Measurements from ENCODE around the gene FOCAD. TPM values are rescaled to one million over a fixed set of nuclear protein-coding genes. Genes with fewer than 3 reads are reported as not detected.

FOCAD gene
- total RNA-seq, 1 donor from 2014 or later, result 57.2 TPM

DNA sequence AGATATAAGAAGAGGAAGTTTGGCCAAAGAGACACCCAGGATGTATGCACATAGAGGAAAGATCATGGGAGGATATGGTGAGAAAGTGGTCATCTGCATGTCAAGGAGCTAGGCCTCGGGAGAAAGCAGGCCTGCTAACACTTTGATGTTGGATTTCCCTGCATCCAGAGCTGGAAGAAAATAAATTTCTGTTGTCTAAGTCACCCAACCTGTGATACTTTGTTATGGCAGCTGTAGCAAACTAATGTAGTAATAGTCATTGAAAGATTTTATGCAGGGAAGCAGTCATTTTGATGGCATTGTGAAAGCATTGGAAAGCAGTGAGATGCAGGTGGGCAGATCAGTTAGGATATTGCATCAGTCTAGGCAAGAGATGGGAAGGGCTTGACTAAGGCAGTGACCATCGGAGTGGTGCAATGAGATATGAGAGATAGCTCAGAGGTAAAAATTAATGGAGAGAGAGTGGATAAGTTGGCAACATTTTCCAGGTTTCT lies 24.5 kb upstream of the FOCAD start:
- DNase-seq (ENCODE audit: low spot score), result no peak
- Mint-ChIP-seq H3K4me3 (ENCODE audit: unreplicated experiment) (no peak overlapping the region), H3K36me3 (ENCODE audit: low read depth, unreplicated experiment) (peaks cover 5% of the 10 kb centered on the region), H3K27ac (ENCODE audit: unreplicated experiment) (no peak overlapping the region), H3K27me3 (ENCODE audit: unreplicated experiment) (peaks cover 4% of the 10 kb centered on the region), H3K9me3 (ENCODE audit: unreplicated experiment) (no peaks in the 10 kb centered on the region), H3K4me1 (ENCODE audit: unreplicated experiment) (peaks cover 8% of the 10 kb centered on the region)
- TF ChIP-seq, protein P1, sequence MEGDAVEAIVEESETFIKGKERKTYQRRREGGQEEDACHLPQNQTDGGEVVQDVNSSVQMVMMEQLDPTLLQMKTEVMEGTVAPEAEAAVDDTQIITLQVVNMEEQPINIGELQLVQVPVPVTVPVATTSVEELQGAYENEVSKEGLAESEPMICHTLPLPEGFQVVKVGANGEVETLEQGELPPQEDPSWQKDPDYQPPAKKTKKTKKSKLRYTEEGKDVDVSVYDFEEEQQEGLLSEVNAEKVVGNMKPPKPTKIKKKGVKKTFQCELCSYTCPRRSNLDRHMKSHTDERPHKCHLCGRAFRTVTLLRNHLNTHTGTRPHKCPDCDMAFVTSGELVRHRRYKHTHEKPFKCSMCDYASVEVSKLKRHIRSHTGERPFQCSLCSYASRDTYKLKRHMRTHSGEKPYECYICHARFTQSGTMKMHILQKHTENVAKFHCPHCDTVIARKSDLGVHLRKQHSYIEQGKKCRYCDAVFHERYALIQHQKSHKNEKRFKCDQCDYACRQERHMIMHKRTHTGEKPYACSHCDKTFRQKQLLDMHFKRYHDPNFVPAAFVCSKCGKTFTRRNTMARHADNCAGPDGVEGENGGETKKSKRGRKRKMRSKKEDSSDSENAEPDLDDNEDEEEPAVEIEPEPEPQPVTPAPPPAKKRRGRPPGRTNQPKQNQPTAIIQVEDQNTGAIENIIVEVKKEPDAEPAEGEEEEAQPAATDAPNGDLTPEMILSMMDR (IDR thresholded peaks at IDR 0.05; ENCODE audit: unreplicated experiment), result no peak

DNA sequence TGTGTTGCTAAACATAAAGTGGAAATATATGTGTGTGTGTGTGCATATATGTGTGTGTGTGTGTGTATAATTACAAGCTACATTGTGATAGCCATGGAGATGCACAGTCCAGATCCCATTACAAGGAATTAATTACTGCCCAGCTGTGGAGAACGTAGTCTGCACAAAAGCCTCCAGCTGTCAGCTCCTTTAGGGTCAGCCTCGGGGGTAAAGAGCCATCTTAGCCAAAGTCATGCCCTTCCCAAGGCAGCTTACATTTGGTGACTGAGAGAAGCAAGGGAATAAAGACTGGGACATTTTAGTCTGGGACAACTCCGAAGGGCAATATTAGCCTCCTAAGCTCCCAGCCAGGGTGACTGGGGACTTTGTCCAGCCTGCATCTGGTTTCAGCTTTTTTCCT lies 21.9 kb upstream of the FOCAD start:
- no peak for DNase-seq (ENCODE audit: low spot score)
- H3K27ac Mint-ChIP-seq (ENCODE audit: unreplicated experiment), result no peak overlapping the region
- H3K36me3 Mint-ChIP-seq (ENCODE audit: low read depth, unreplicated experiment), result no peaks in the 10 kb centered on the region
- no peak overlapping the region for H3K4me3 Mint-ChIP-seq (ENCODE audit: unreplicated experiment)
- TF ChIP-seq, protein P1 (IDR thresholded peaks at IDR 0.05; ENCODE audit: unreplicated experiment), result no peak
- peaks cover 2% of the 10 kb centered on the region for H3K27me3 Mint-ChIP-seq (ENCODE audit: unreplicated experiment)
- H3K9me3 Mint-ChIP-seq (ENCODE audit: unreplicated experiment), result no peaks in the 10 kb centered on the region
- peaks cover 8% of the 10 kb centered on the region for H3K4me1 Mint-ChIP-seq (ENCODE audit: unreplicated experiment)

DNA sequence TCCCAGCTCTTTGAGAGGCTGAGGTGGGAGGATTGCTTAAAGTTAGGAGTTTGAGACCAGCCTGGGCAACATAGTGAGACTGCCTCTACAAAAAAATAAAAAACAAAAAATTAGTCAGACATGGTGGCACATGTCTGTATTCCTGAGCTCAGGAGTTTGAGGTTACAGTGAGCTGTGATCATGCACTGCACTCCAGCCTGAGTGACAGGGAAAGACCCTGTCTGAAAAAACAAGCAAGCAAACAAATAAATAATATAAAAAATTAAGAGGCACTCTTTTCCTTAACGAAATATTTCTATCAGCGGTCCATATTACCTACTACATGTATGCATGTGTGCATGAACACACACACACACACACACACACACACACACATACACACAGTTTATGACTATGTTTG lies 20.9 kb upstream of the FOCAD start:
- Mint-ChIP-seq H3K4me1 (ENCODE audit: unreplicated experiment) (peaks cover 8% of the 10 kb centered on the region), H3K9me3 (ENCODE audit: unreplicated experiment) (no peaks in the 10 kb centered on the region), H3K27ac (ENCODE audit: unreplicated experiment) (no peak overlapping the region), H3K27me3 (ENCODE audit: unreplicated experiment) (peaks cover 2% of the 10 kb centered on the region), H3K4me3 (ENCODE audit: unreplicated experiment) (no peak overlapping the region), H3K36me3 (ENCODE audit: low read depth, unreplicated experiment) (no peaks in the 10 kb centered on the region)
- TF ChIP-seq, protein P1 (IDR thresholded peaks at IDR 0.05; ENCODE audit: unreplicated experiment), result no peak
- no peak for DNase-seq (ENCODE audit: low spot score)

DNA sequence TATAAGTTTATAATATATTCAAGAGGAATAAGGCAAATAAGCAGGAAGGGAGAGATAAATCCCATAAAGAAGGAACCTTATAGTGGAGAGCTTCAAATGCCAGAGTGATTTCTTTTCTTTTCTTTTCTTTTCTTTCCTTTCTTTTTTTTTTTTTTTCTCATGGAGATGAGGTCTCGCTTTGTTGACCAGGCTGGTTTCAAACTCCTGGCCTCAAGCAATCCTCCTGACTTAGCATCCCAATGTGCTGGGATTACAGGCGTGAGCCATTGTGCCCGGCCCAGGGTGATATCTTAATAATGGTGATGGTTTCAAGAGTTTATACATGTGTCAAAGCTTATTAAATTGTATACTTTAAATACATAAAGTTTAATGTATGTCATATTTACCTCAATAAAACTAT lies 19.6 kb upstream of the FOCAD start:
- no peak for DNase-seq (ENCODE audit: low spot score)
- H3K27ac Mint-ChIP-seq (ENCODE audit: unreplicated experiment), result no peak overlapping the region

DNA sequence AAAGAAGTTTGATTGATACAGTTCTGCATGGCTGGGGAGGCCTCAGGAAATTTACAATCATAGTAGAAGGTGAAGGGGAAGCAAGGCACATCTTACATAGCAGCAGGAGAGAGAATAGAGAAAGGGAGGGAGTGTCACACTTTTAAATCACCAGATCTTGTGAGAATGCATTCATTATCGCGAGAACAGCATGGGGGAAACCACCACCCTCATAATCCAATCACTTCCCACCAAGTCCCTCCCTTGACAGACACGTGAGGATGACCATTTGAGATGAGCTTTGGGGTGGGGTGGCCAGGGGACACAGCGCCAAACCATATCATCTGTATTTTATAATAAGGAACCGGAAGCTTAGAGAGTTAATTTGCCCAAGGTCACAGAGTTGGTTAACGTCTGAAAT lies 13.7 kb upstream of the FOCAD start:
- H3K36me3 Mint-ChIP-seq (ENCODE audit: low read depth, unreplicated experiment), result peaks cover 4% of the 10 kb centered on the region
- no peak overlapping the region for H3K4me3 Mint-ChIP-seq (ENCODE audit: unreplicated experiment)
- no peaks in the 10 kb centered on the region for H3K27me3 Mint-ChIP-seq (ENCODE audit: unreplicated experiment)
- H3K27ac Mint-ChIP-seq (ENCODE audit: unreplicated experiment), result no peak overlapping the region
- no peaks in the 10 kb centered on the region for H3K9me3 Mint-ChIP-seq (ENCODE audit: unreplicated experiment)
- peaks cover 4% of the 10 kb centered on the region for H3K4me1 Mint-ChIP-seq (ENCODE audit: unreplicated experiment)
- TF ChIP-seq, protein P1 (IDR thresholded peaks at IDR 0.05; ENCODE audit: unreplicated experiment), result no peak
- no peak for DNase-seq (ENCODE audit: low spot score)

More for the DNA sequence above, 19.6 kb upstream of the FOCAD start:
- TF ChIP-seq, protein P1 (IDR thresholded peaks at IDR 0.05; ENCODE audit: unreplicated experiment), result no peak
- H3K9me3 Mint-ChIP-seq (ENCODE audit: unreplicated experiment), result no peaks in the 10 kb centered on the region
- H3K4me1 Mint-ChIP-seq (ENCODE audit: unreplicated experiment), result peaks cover 13% of the 10 kb centered on the region
- H3K27me3 Mint-ChIP-seq (ENCODE audit: unreplicated experiment), result peaks cover 2% of the 10 kb centered on the region
- H3K4me3 Mint-ChIP-seq (ENCODE audit: unreplicated experiment), result no peak overlapping the region
- H3K36me3 Mint-ChIP-seq (ENCODE audit: low read depth, unreplicated experiment), result peaks cover 4% of the 10 kb centered on the region

All from endothelial cell (in vitro differentiated cells).